ENCODE data around the gene OVAAL.

OVAAL gene

DNA sequence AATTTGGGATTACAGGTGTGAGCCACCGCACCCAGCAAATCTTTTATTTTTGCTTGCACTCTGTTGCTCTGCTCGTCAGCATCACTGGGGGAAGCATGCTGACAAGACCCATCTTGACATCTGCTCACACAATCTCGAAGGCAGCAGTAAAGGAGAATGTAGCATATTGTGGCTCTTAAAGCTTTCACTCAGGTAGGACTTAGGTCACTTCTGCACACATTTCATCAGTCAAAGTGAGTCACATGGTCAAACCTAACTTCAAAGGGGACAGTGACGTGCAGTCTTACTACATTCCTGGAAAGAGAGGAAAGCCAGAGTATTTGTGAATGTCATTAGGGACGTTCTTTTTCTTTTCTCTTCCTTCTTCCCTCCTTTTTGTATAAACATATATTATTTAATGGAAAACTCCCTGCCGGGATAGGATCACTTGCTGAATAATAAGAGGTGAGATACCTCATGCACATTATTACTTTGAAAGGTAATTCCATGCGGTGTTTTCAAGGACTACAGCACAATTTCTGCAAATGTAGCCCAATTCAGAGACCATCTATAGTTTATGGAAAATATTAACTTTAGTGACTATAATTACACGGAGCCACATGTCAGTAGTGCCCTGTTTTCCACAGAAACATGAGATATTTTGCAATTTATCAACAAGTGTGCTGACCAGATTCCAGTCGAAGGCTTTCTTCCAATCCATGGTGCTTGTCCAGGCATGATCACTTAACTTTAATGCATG lies 37.1 kb upstream of the OVAAL start:
- TF ChIP-seq TAF1 (IDR thresholded peaks at IDR 0.05; ENCODE audit: low read depth) (no peak), EGR1 (IDR thresholded peaks at IDR 0.05) (no peak), YY1 (IDR thresholded peaks at IDR 0.05; ENCODE audit: low read depth) (no peak), TCF12 (IDR thresholded peaks at IDR 0.05; ENCODE audit: low read depth) (no peak), TEAD4 (IDR thresholded peaks at IDR 0.05) (no peak), REST (IDR thresholded peaks at IDR 0.05; ENCODE audit: low read depth) (no peak)
- TF ChIP-seq, protein P1, sequence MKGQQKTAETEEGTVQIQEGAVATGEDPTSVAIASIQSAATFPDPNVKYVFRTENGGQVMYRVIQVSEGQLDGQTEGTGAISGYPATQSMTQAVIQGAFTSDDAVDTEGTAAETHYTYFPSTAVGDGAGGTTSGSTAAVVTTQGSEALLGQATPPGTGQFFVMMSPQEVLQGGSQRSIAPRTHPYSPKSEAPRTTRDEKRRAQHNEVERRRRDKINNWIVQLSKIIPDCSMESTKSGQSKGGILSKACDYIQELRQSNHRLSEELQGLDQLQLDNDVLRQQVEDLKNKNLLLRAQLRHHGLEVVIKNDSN (IDR thresholded peaks at IDR 0.05): peak; percentile 43; the same call in 1 of the 2 replicates

- TF ChIP-seq TEAD4 (IDR thresholded peaks at IDR 0.05): no peak
- no peak for TF ChIP-seq RAD21 (IDR thresholded peaks at IDR 0.05; ENCODE audit: low read depth)
- no peak for TF ChIP-seq TAF1 (IDR thresholded peaks at IDR 0.05; ENCODE audit: low read depth)
- TF ChIP-seq ZBTB7A (IDR thresholded peaks at IDR 0.05; ENCODE audit: low read depth): no peak
- TF ChIP-seq NFIC (IDR thresholded peaks at IDR 0.05): no peak
- no peak for TF ChIP-seq YY1 (IDR thresholded peaks at IDR 0.05; ENCODE audit: low read depth)
- no peak for TF ChIP-seq EP300 (IDR thresholded peaks at IDR 0.05; ENCODE audit: borderline replicate concordance)
- TF ChIP-seq FOXM1 (IDR thresholded peaks at IDR 0.05; ENCODE audit: borderline replicate concordance, low read depth): no peak
- no peak for TF ChIP-seq TCF12 (IDR thresholded peaks at IDR 0.05; ENCODE audit: low read depth)
- TF ChIP-seq, protein P2, sequence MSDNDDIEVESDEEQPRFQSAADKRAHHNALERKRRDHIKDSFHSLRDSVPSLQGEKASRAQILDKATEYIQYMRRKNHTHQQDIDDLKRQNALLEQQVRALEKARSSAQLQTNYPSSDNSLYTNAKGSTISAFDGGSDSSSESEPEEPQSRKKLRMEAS (IDR thresholded peaks at IDR 0.05): no peak
- TF ChIP-seq REST (IDR thresholded peaks at IDR 0.05; ENCODE audit: low read depth): no peak
- no peak for TF ChIP-seq CREB1 (IDR thresholded peaks at IDR 0.05; ENCODE audit: low read depth)
- TF ChIP-seq, protein P1 (IDR thresholded peaks at IDR 0.05): no peak
- no peak for TF ChIP-seq EGR1 (IDR thresholded peaks at IDR 0.05)
- no peak for TF ChIP-seq CEBPB (IDR thresholded peaks at IDR 0.05)
Observed at GRCh38 chr1:180522213-180522515, 36.6 kb upstream of the OVAAL start.

DNA sequence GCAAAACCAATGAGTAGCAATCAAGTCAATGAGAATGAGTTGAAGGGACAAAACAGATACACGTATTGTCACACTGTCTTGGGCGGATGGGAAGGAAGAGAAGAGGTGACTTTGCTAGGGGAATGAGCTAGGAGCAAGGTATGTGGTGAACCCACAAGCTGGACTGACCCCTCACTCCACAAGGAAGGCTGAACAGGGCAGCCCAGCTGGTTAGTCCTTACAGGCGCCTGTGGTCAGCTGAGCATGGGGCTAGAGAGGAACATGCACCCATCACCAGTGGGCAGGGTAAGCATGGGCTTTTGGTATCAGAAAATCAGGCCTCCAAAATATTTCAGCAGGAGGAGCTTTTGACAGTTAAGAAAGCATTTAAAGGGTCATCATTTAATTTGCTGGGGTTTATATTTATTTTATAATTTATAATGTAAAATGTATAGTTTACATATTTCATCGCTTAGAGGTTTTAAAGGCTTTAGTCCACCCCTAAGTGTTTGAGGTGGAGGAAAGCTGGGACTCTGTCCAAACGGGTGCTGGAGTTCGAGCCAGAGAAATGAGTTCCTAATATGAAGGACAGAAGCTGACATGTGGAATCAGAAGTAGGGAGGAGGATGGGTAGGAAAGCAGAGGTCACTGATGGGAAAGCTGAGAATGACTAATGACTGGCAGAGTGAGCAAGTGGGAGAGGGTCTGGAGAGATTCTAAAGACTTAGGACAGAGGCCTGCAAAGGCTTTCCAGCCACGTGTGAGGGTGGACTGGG lies 34.4 kb upstream of the OVAAL start:
- TF ChIP-seq CEBPB (IDR thresholded peaks at IDR 0.05): no peak
- TF ChIP-seq, protein P2 (IDR thresholded peaks at IDR 0.05): no peak
- TF ChIP-seq NFIC (IDR thresholded peaks at IDR 0.05): no peak
- no peak for TF ChIP-seq ZBTB7A (IDR thresholded peaks at IDR 0.05; ENCODE audit: low read depth)
- TF ChIP-seq YY1 (IDR thresholded peaks at IDR 0.05; ENCODE audit: low read depth): no peak

DNA sequence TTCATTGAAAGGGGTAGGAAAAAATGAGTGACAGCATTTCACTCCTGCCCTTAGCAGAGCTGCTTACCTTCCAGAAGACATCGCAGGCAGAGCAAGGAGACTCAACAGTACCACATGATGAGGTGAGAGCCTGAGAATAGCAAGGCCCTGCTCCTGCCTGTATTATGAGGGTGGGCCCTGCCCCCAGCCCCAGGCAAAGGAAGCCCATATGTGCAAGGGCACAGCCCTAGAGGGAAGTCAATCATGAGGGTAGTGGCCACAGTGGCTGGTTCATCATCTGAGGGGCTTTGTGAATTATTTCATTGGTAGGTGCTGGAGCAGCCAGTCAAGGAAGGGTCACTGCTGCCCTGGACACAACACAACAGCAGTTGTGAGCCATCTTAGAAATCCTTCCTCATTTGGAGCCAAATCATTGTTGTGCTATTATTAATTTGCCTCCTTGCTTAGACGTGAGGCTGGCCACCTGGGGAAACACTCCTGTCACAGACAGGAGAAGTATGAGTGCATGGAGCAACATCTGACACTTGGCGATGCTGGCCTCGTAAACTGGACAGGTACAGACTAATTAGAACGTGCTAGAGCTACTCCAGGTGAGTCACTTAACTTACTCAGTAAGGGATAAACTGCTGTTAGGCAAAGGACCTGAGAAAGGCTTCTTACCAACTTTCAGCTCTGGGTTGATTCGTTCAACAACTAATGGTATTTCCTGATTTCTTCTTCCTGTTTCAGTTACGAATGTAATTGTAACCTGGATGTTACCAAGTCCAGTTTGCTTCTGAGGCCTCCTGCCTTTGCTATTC lies 33.6 kb upstream of the OVAAL start:
- no peak for TF ChIP-seq EP300 (IDR thresholded peaks at IDR 0.05; ENCODE audit: borderline replicate concordance)
- no peak for TF ChIP-seq YY1 (IDR thresholded peaks at IDR 0.05; ENCODE audit: low read depth)
- TF ChIP-seq, protein P1 (IDR thresholded peaks at IDR 0.05): no peak

- no peak for TF ChIP-seq RAD21 (IDR thresholded peaks at IDR 0.05; ENCODE audit: low read depth)
- TF ChIP-seq NFIC (IDR thresholded peaks at IDR 0.05): no peak
Observed at GRCh38 chr1:180525715-180526039, 33.1 kb upstream of the OVAAL start.

All from Ishikawa (cell line).